HG03378 (cell line): ENCODE data around the gene GDPD4.

ENCODE experiments used
- ATAC-seq: cut with Tn5 transposase; IDR thresholded peaks from one replicate; pipeline ENCODE4 v1.9.1; 2021; ENCODE audit warnings: mild to moderate bottlenecking, moderate library complexity; ENCODE audit not compliant: unreplicated experiment

The GDPD4 gene

DNA sequence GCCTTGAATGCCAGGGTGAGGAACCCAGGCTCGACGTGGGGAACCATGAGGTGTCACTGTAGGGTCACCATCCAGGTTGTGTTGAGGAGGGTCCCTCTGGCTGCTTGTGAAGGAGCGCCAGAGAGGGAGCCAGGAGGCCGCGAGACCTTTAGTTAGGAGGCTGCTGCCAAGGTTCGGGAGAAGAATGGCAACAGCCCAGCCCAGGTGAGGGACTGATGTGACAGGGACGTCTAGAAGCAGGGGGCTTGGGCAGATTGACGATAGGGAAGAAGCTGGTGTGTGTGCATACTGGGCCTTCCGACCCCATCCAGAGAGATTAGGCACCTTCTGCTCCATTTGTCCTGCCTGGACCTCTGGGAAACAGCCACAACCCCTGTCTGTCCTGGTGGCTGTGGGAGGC is 124.5 kb downstream of the GDPD4 start:
- no peak for ATAC-seq

- ATAC-seq = no peak
These were observed 125.5 kb downstream of the GDPD4 start for GRCh38 chr11:77175869-77176539.

GRCh38 chr11:77175021-77175842 is 126.3 kb downstream of the GDPD4 start:
- no peak for ATAC-seq

GRCh38 chr11:77174559-77174958 is 126.9 kb downstream of the GDPD4 start:
- no peak for ATAC-seq

GRCh38 chr11:77173494-77173893 is 128.0 kb downstream of the GDPD4 start:
- ATAC-seq = no peak

GRCh38 chr11:77172666-77172982 is 128.9 kb downstream of the GDPD4 start:
- ATAC-seq = no peak

DNA sequence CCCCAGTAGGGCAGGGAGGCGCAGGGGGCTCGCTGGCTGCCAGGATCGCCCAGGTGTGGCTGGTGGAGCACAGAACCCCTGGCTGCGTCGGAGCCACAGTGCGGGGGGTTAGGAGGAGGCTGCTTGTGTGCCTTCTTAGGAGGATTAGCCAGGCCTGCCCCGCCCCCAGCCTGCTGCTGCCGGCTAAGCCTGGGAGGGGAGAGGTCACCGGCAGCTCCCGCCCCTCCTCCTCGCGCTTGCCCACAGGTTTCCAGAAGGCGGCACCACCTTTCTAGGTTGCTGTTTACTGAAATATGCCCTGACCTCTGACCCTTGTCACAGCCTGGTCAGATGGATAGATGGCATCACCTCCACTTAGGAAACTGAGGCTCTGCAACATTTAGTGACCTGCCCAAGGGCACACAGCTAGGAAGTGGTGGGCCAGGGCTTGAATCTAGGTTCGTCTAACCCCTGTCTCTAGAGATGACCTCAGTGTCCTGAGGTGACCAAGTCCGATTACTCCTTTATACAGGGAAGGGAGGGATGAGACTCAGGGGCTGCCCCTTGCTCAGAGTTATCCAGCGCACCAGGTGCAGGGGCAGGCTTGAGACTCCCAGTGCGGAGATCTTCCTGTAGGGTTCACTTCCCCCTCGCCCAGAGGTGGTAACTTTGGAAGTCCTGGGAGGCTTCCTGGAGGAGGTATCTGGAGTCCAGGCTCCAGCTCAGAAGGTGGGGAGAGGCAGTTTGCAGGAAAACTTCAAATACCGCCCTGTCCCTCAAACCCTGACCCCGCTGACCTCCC is 129.4 kb downstream of the GDPD4 start:
- ATAC-seq = no peak

DNA sequence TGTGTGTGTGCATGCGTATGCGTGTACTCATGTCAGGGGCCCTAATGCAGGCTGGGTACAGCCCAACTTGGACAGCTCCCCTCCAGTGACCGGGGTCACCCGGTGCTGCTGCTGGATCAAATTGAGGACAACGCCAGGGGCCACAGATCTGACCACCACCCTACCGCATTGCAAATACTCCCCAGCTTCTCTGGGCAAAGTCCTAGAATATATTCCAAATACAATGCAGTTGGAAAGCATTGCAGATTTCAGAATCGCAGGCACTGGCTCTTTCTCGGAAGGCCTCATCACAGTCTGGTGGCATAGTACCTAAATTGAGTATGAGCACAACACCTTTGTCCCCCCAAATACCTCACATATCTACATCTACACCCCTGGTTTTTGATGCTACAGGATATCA is 130.2 kb downstream of the GDPD4 start:
- no peak for ATAC-seq

GRCh38 chr11:77170107-77170506 is 131.4 kb downstream of the GDPD4 start:
- ATAC-seq = no peak

DNA sequence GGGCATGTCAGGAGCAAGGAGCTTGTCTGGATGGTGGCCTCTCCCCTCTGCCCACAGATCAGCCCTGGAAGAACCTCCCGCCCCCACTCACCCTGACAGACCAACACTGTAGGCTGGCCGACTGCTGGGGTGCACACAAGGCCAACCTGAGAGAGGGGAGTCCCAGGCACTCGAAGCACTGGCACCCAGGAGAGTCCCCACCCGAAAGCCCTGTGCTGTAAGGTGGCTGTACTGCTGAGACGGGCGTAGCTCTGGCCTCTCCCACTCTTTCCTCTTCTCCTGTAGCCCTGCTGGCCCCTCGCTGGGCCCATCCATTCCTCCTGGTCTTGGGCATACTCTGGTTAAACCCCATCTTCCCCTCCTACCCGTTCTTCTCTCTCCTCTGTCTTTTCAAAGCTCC is 133.7 kb downstream of the GDPD4 start:
- ATAC-seq = no peak

- ATAC-seq = no peak
These were observed 134.3 kb downstream of the GDPD4 start for GRCh38 chr11:77167111-77167626.
